H1 (cell line): ENCODE data around the gene FUT4. TPM values are rescaled to one million over a fixed set of nuclear protein-coding genes. Genes with fewer than 3 reads are reported as not detected.

Experiments used
- CTBP2 ChIP-seq: IDR thresholded peaks from 2 replicates; pipeline ENCODE4 v1.7.0; 2011; ENCODE audit warnings: borderline replicate concordance, mild to moderate bottlenecking, moderate library complexity, mixed read lengths, low read length; ENCODE audit not compliant: insufficient read depth, insufficient read length
- E2F6 ChIP-seq: IDR thresholded peaks from 2 replicates; pipeline ENCODE4 v1.6.1; 2012; ENCODE audit warnings: inconsistent platforms
- FOSL1 ChIP-seq: IDR thresholded peaks from 2 replicates; pipeline ENCODE4 v1.6.1; 2011; ENCODE audit warnings: mild to moderate bottlenecking, low read depth, low read length, moderate library complexity; ENCODE audit not compliant: insufficient read depth
- JUND ChIP-seq: IDR thresholded peaks from 2 replicates; pipeline ENCODE4 v1.6.1; 2011; ENCODE audit warnings: mild to moderate bottlenecking, improper control_type of control experiment, low read length
- RXRA ChIP-seq: IDR thresholded peaks from 2 replicates; pipeline ENCODE4 v1.6.1; 2011; ENCODE audit warnings: low read depth, mild to moderate bottlenecking, low read length, moderate library complexity; ENCODE audit not compliant: insufficient read depth
- SIN3A ChIP-seq, 2 experiments: IDR thresholded peaks in 1 of 2; conservative IDR thresholded peaks in 1 of 2; 2 replicates each; pipeline ENCODE4 v1.6.1; 2011 to 2012; ENCODE audit warnings: low read length in 2 of 2, improper control_type of control experiment in 1 of 2, low read depth in 1 of 2, mild to moderate bottlenecking in 1 of 2
- TAF1 ChIP-seq: IDR thresholded peaks from 2 replicates; pipeline ENCODE4 v1.6.1; 2011; ENCODE audit warnings: mild to moderate bottlenecking, low read depth, low read length
- ZNF274 ChIP-seq: IDR thresholded peaks from 2 replicates; pipeline ENCODE4 v1.7.0; 2012; ENCODE audit warnings: low read length, borderline replicate concordance; ENCODE audit errors: extremely low read depth
- polyA plus RNA-seq, 7 experiments: library from polyadenylated mRNA; depleted of rRNA in 3 of 7; stranded (reverse) in 5 of 7; unstranded in 2 of 7; fragments of >200 nt in 5 of 7; fragments of 200-250 nt in 2 of 7; gene quantifications; 1 replicate in 5 of 7; 2 replicates in 1 of 7; 4 replicates in 1 of 7; pipeline versions ENCODE4 v1.2.1 to v1.2.3, GENCODE V29; 2011 to 2013; ENCODE audit warnings: missing spikeins in 2 of 7, mixed read lengths in 2 of 7
- total RNA-seq: library from RNA; stranded (reverse); fragmentation: NEBNext Ultra II Directional; extraction: Animal tissue kit (Norgen Biotek cat#: 25700); gene quantifications from 2 replicates; pipeline ENCODE4 v1.2.1, GENCODE V29; 2021

Gene FUT4
- total and polyA plus RNA-seq, 2 of the 8 experiments (the other 6 are each of a cell fraction or from before 2014, with no cell fraction given), result 2.6 to 8.0 TPM

GRCh38 chr11:94590352-94591041 is 46.8 kb downstream of the FUT4 start (continued):
- TF ChIP-seq CTBP2 (no peak), E2F6 (no peak), FOSL1 (no peak), SIN3A (conservative IDR thresholded peaks at IDR 0.05 in 1 of 2, IDR thresholded peaks at IDR 0.05 in 1 of 2; ENCODE audit: low read depth in 1 of 2, low read length in 2 of 2) (no peak), JUND (no peak), TAF1 (no peak), RXRA (no peak), ZNF274 (no peak)
